ENCODE measurements around the gene TPH2.

TPH2 gene

GRCh38 chr12:71958056-71958455, 19.4 kb downstream of the TPH2 start:
- no peaks in the 10 kb centered on the region for H3K4me1 ChIP-seq (ENCODE audit: low read depth, poor library complexity, severe bottlenecking)
- no peaks in the 10 kb centered on the region for H4K20me1 ChIP-seq (ENCODE audit: insufficient read depth)
- no peak for TF ChIP-seq CTCF (conservative IDR thresholded peaks at IDR 0.05; ENCODE audit: low read depth, low read length)
- H3K27me3 ChIP-seq (ENCODE audit: insufficient read depth, low read depth): no peaks in the 10 kb centered on the region
- no peaks in the 10 kb centered on the region for H3K36me3 ChIP-seq (ENCODE audit: insufficient read depth)
- no peak overlapping the region for H3K4me3 ChIP-seq (IDR thresholded peaks at IDR 0.05; ENCODE audit: insufficient read depth, low read depth, low read length)
- H3K9ac ChIP-seq: no peak overlapping the region
- H3K79me2 ChIP-seq (ENCODE audit: insufficient read depth, low read depth): no peaks in the 10 kb centered on the region
- H2AFZ ChIP-seq (ENCODE audit: low read depth): no peak overlapping the region
- no peak overlapping the region for H3K4me2 ChIP-seq
- H3K27ac ChIP-seq: no peak overlapping the region

GRCh38 chr12:71958457-71958856, 19.8 kb downstream of the TPH2 start:
- no peaks in the 10 kb centered on the region for H3K79me2 ChIP-seq (ENCODE audit: insufficient read depth, low read depth)
- no peaks in the 10 kb centered on the region for H3K4me1 ChIP-seq (ENCODE audit: low read depth, poor library complexity, severe bottlenecking)
- TF ChIP-seq CTCF (conservative IDR thresholded peaks at IDR 0.05; ENCODE audit: low read depth, low read length): no peak
- no peak overlapping the region for H3K9ac ChIP-seq
- no peak overlapping the region for H3K27ac ChIP-seq
- no peaks in the 10 kb centered on the region for H3K27me3 ChIP-seq (ENCODE audit: insufficient read depth, low read depth)
- H2AFZ ChIP-seq (ENCODE audit: low read depth): no peak overlapping the region
- H3K4me3 ChIP-seq (IDR thresholded peaks at IDR 0.05; ENCODE audit: insufficient read depth, low read depth, low read length): no peak overlapping the region
- H4K20me1 ChIP-seq (ENCODE audit: insufficient read depth): no peaks in the 10 kb centered on the region
- H3K36me3 ChIP-seq (ENCODE audit: insufficient read depth): no peaks in the 10 kb centered on the region
- no peak overlapping the region for H3K4me2 ChIP-seq

- Histone ChIP-seq H3K9ac (no peak overlapping the region), H3K4me2 (no peak overlapping the region), H2AFZ (ENCODE audit: low read depth) (no peak overlapping the region), H3K4me3 (IDR thresholded peaks at IDR 0.05; ENCODE audit: insufficient read depth, low read depth, low read length) (no peak overlapping the region), H3K27ac (no peak overlapping the region), H3K4me1 (ENCODE audit: low read depth, poor library complexity, severe bottlenecking) (no peaks in the 10 kb centered on the region), H3K27me3 (ENCODE audit: insufficient read depth, low read depth) (no peaks in the 10 kb centered on the region), H4K20me1 (ENCODE audit: insufficient read depth) (no peaks in the 10 kb centered on the region), H3K36me3 (ENCODE audit: insufficient read depth) (no peaks in the 10 kb centered on the region), H3K79me2 (ENCODE audit: insufficient read depth, low read depth) (no peaks in the 10 kb centered on the region)
- no peak for TF ChIP-seq CTCF (conservative IDR thresholded peaks at IDR 0.05; ENCODE audit: low read depth, low read length)
These were observed 20.4 kb downstream of the TPH2 start for GRCh38 chr12:71958993-71959578.

GRCh38 chr12:71967211-71967610, 28.6 kb downstream of the TPH2 start:
- no peaks in the 10 kb centered on the region for H4K20me1 ChIP-seq (ENCODE audit: insufficient read depth)
- H3K4me3 ChIP-seq (IDR thresholded peaks at IDR 0.05; ENCODE audit: insufficient read depth, low read depth, low read length): no peak overlapping the region
- H3K4me2 ChIP-seq: no peak overlapping the region
- H3K9ac ChIP-seq: no peak overlapping the region
- no peaks in the 10 kb centered on the region for H3K27me3 ChIP-seq (ENCODE audit: insufficient read depth, low read depth)
- H3K4me1 ChIP-seq (ENCODE audit: low read depth, poor library complexity, severe bottlenecking): no peaks in the 10 kb centered on the region
- no peaks in the 10 kb centered on the region for H3K79me2 ChIP-seq (ENCODE audit: insufficient read depth, low read depth)
- H2AFZ ChIP-seq (ENCODE audit: low read depth): no peak overlapping the region
- no peak for TF ChIP-seq CTCF (conservative IDR thresholded peaks at IDR 0.05; ENCODE audit: low read depth, low read length)
- no peaks in the 10 kb centered on the region for H3K36me3 ChIP-seq (ENCODE audit: insufficient read depth)
- no peak overlapping the region for H3K27ac ChIP-seq
